Activated CD4-positive, alpha-beta memory T cell treated with anti-CD3 and anti-CD28 coated beads, Interleukin-2, amount 10 ng/mL, durations not matched to agents 7 days and 5 days (primary cell): Measurements from ENCODE around the gene DEAF1. TPM values are rescaled to one million over a fixed set of nuclear protein-coding genes. Genes with fewer than 3 reads are reported as not detected.

Source experiments
- CTCF ChIA-PET: fragments of 350-600 bp; sonication (Branson Sonifier 250); formaldehyde crosslinking; loops from one replicate; lab custom pipeline; 2021; ENCODE audit warnings: antibody characterized with exemption, inconsistent platforms; lab: Charles Lee
- POLR2A ChIA-PET: fragments of 350-600 bp; sonication (Branson Sonifier 250); formaldehyde crosslinking; loops from one replicate; lab custom pipeline; 2021; ENCODE audit warnings: antibody characterized with exemption; lab: Charles Lee
- DNase-seq: peaks from one replicate; pipeline ENCODE4 v3.0.0-alpha.2; 2020
- H3K27ac Mint-ChIP-seq: one replicate; pipeline ENCODE4 v1.8.0; 2021; ENCODE audit warnings: mild to moderate bottlenecking, mixed read lengths
- H3K27me3 Mint-ChIP-seq: one replicate; pipeline ENCODE4 v1.8.0; 2021; ENCODE audit warnings: mixed read lengths
- H3K36me3 Mint-ChIP-seq: one replicate; pipeline ENCODE4 v1.8.0; 2021; ENCODE audit warnings: low read depth, mixed read lengths
- H3K4me1 Mint-ChIP-seq: one replicate; pipeline ENCODE4 v1.8.0; 2021; ENCODE audit warnings: mixed read lengths
- H3K4me3 Mint-ChIP-seq: one replicate; pipeline ENCODE4 v1.8.0; 2021; ENCODE audit warnings: mild to moderate bottlenecking, mixed read lengths
- H3K9me3 Mint-ChIP-seq: one replicate; pipeline ENCODE4 v1.8.0; 2021; ENCODE audit warnings: mixed read lengths
- total RNA-seq, 2 experiments: library from RNA; stranded (reverse); gene quantifications; one replicate each; pipeline ENCODE4 v1.2.3, GENCODE V29; 2021

The DEAF1 gene
- total RNA-seq, 2 experiments from 2014 or later: 33.0 to 34.2 TPM

- no peak for DNase-seq
- no peaks in the 10 kb centered on the region for H3K27me3 Mint-ChIP-seq
- CTCF ChIA-PET: no interaction called here
- no peak overlapping the region for H3K27ac Mint-ChIP-seq
- POLR2A ChIA-PET: interaction anchor here (1.2 kb wide), 1 partner anchor 14 kb away, joined by 3 read pairs; the partner anchor contains the start of genes DEAF1 and TMEM80
- peaks cover 45% of the 10 kb centered on the region for H3K36me3 Mint-ChIP-seq
- no peaks in the 10 kb centered on the region for H3K9me3 Mint-ChIP-seq
- no peak overlapping the region for H3K4me3 Mint-ChIP-seq
- no peaks in the 10 kb centered on the region for H3K4me1 Mint-ChIP-seq
These were observed 14.1 kb downstream of the DEAF1 start for GRCh38 chr11:680970-681369.

- no peak for DNase-seq
- Mint-ChIP-seq H3K4me3 (no peak overlapping the region), H3K27me3 (no peaks in the 10 kb centered on the region), H3K9me3 (no peaks in the 10 kb centered on the region), H3K36me3 (peaks cover 45% of the 10 kb centered on the region), H3K27ac (no peak overlapping the region), H3K4me1 (no peaks in the 10 kb centered on the region)
- POLR2A ChIA-PET: interaction anchor here (1.2 kb wide), 1 partner anchor 15 kb away, joined by 3 read pairs; the partner anchor contains the start of genes DEAF1 and TMEM80
- CTCF ChIA-PET: no interaction called here
These were observed 14.5 kb downstream of the DEAF1 start for GRCh38 chr11:680476-680875.

- H3K27me3 Mint-ChIP-seq: no peaks in the 10 kb centered on the region
- ChIA-PET POLR2A (interaction anchor here (0.6 kb wide), 1 partner anchor 133 kb away, joined by 7 read pairs; no protein-coding TSS in a partner anchor), CTCF (no interaction called here)
These were observed 15.5 kb downstream of the DEAF1 start for GRCh38 chr11:679271-680207.

GRCh38 chr11:678297-678696 is 16.7 kb downstream of the DEAF1 start:
- H3K4me3 Mint-ChIP-seq: no peak overlapping the region
- H3K27ac Mint-ChIP-seq: no peak overlapping the region
- no peaks in the 10 kb centered on the region for H3K27me3 Mint-ChIP-seq
- H3K9me3 Mint-ChIP-seq: no peaks in the 10 kb centered on the region
- POLR2A ChIA-PET: no interaction called here
- H3K36me3 Mint-ChIP-seq: peaks cover 41% of the 10 kb centered on the region
- no peaks in the 10 kb centered on the region for H3K4me1 Mint-ChIP-seq
- DNase-seq: no peak
- CTCF ChIA-PET: no interaction called here

More at GRCh38 chr11:679271-680207, 15.5 kb downstream of the DEAF1 start:
- DNase-seq: no peak
- no peak overlapping the region for H3K4me3 Mint-ChIP-seq
- H3K36me3 Mint-ChIP-seq: peaks cover 42% of the 10 kb centered on the region
- no peak overlapping the region for H3K27ac Mint-ChIP-seq
- no peaks in the 10 kb centered on the region for H3K4me1 Mint-ChIP-seq
- no peaks in the 10 kb centered on the region for H3K9me3 Mint-ChIP-seq

- Mint-ChIP-seq H3K4me1 (no peaks in the 10 kb centered on the region), H3K9me3 (no peaks in the 10 kb centered on the region), H3K4me3 (no peak overlapping the region), H3K36me3 (peaks cover 27% of the 10 kb centered on the region), H3K27ac (no peak overlapping the region), H3K27me3 (no peaks in the 10 kb centered on the region)
- CTCF ChIA-PET: interaction anchor here (0.6 to 1.1 kb wide), 3 partner anchors 11 to 70 kb away, joined by 3 read pairs; no protein-coding TSS in a partner anchor
- DNase-seq: no peak
- POLR2A ChIA-PET: interaction anchor here (1.1 to 1.2 kb wide), 2 partner anchors 22 to 62 kb away, joined by 3 read pairs; partner anchors contain the start of gene TMEM80
These were observed 20.6 kb downstream of the DEAF1 start for GRCh38 chr11:674406-674805.

- no peak for DNase-seq
- Mint-ChIP-seq H3K27me3 (no peaks in the 10 kb centered on the region), H3K4me3 (no peak overlapping the region), H3K36me3 (peaks cover 27% of the 10 kb centered on the region), H3K27ac (no peak overlapping the region), H3K9me3 (no peaks in the 10 kb centered on the region), H3K4me1 (no peaks in the 10 kb centered on the region)
- CTCF ChIA-PET: no interaction called here
- POLR2A ChIA-PET: interaction anchor here (1.1 to 1.2 kb wide), 2 partner anchors 22 to 62 kb away, joined by 3 read pairs; partner anchors contain the start of gene TMEM80
These were observed 21.2 kb downstream of the DEAF1 start for GRCh38 chr11:673866-674265.

GRCh38 chr11:665704-666281 is 29.2 kb downstream of the DEAF1 start:
- Mint-ChIP-seq H3K27ac (no peak overlapping the region), H3K9me3 (no peaks in the 10 kb centered on the region), H3K36me3 (peaks cover 15% of the 10 kb centered on the region), H3K4me1 (no peaks in the 10 kb centered on the region), H3K4me3 (no peak overlapping the region), H3K27me3 (no peaks in the 10 kb centered on the region)
- no peak for DNase-seq
- ChIA-PET CTCF (no interaction called here), POLR2A (no interaction called here)

- Mint-ChIP-seq H3K36me3 (peaks cover 15% of the 10 kb centered on the region), H3K4me3 (no peak overlapping the region), H3K4me1 (no peaks in the 10 kb centered on the region), H3K27me3 (no peaks in the 10 kb centered on the region), H3K9me3 (no peaks in the 10 kb centered on the region), H3K27ac (no peak overlapping the region)
- CTCF ChIA-PET: interaction anchor here (0.6 kb wide), 1 partner anchor 24 kb away, joined by 3 read pairs; no protein-coding TSS in a partner anchor
- DNase-seq: no peak
- POLR2A ChIA-PET: no interaction called here
These were observed 29.8 kb downstream of the DEAF1 start for GRCh38 chr11:665062-665703.

- Mint-ChIP-seq H3K4me3 (no peak overlapping the region), H3K27me3 (no peaks in the 10 kb centered on the region), H3K4me1 (no peaks in the 10 kb centered on the region), H3K36me3 (peaks cover 15% of the 10 kb centered on the region), H3K9me3 (no peaks in the 10 kb centered on the region), H3K27ac (no peak overlapping the region)
- POLR2A ChIA-PET: no interaction called here
- CTCF ChIA-PET: interaction anchor here (1.4 to 2.9 kb wide), 2 partner anchors 61 to 64 kb away, joined by 3 to 12 read pairs; no protein-coding TSS in a partner anchor
- DNase-seq: peak; percentile 45
These were observed 32.2 kb downstream of the DEAF1 start for GRCh38 chr11:662689-663274.

GRCh38 chr11:660681-661444 is 34.2 kb downstream of the DEAF1 start:
- Mint-ChIP-seq H3K27ac (no peak overlapping the region), H3K4me1 (no peaks in the 10 kb centered on the region)
- POLR2A ChIA-PET: interaction anchor here (0.6 kb wide), 1 partner anchor 128 kb away, joined by 3 read pairs; no protein-coding TSS in a partner anchor

GRCh38 chr11:660281-660680 is 34.7 kb downstream of the DEAF1 start:
- ChIA-PET CTCF (interaction anchor here (0.6 to 2.9 kb wide), 2 partner anchors 64 to 212 kb away, joined by 4 to 12 read pairs; no protein-coding TSS in a partner anchor), POLR2A (no interaction called here)
- Mint-ChIP-seq H3K9me3 (no peaks in the 10 kb centered on the region), H3K4me3 (no peak overlapping the region), H3K27ac (no peak overlapping the region), H3K36me3 (peaks cover 10% of the 10 kb centered on the region), H3K4me1 (no peaks in the 10 kb centered on the region), H3K27me3 (no peaks in the 10 kb centered on the region)
- no peak for DNase-seq

More at GRCh38 chr11:660681-661444, 34.2 kb downstream of the DEAF1 start:
- Mint-ChIP-seq H3K27me3 (no peaks in the 10 kb centered on the region), H3K9me3 (no peaks in the 10 kb centered on the region), H3K4me3 (no peak overlapping the region), H3K36me3 (peaks cover 11% of the 10 kb centered on the region)
- DNase-seq: no peak
- CTCF ChIA-PET: interaction anchor here (0.6 to 2.9 kb wide), 2 partner anchors 63 to 212 kb away, joined by 4 to 12 read pairs; no protein-coding TSS in a partner anchor
